SKM-1 treated with dmso at 0.1 percent for 144 hours (cell line): ENCODE measurements around the gene NEUROG1.
A peak's percentile ranks its signal among the peaks of the same experiment; 100 is the strongest.
"Not testable (repeated sequence)": the region's sequence is repeated elsewhere in the genome, so short reads cannot be mapped to it uniquely, and the experiment has no call there.

Experiments
- DNase-seq: peaks from one replicate; lab custom pipeline; 2025; ENCODE audit not compliant: unreplicated experiment; lab: John Stamatoyannopoulos, UW

NEUROG1 gene

DNA sequence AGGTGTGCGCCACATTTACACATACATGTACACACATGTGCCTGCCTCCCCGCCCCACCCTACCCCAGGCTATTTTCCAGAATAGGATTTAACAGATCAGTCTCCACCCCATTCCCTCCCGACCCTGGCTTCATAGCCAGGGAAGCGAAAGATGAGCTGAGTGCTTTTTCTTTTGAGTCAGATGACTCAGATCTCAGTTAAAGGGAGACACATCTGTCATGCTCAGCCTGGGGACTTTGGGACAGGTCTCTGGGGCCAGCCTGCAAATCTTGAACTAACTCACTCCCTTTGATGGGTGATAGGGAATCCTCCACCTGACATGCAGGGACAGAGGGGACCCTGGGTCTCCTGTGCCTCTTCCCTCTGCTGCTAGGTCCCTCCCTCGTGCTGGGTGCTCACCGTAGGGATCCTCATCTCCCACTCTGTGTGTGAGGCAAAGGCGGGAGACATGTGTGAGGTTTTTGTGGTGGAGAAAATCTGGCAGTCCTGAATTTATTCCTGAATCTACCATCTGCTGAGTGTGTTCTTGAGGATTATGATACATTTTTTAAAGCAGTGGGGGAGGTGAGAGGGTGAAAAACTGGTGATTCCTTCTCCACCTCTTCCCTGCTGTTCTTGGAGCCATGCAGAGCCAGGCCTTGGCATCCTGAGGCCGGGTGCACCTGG, 37.7 kb downstream of the NEUROG1 start:
- DNase-seq: no peak

DNA sequence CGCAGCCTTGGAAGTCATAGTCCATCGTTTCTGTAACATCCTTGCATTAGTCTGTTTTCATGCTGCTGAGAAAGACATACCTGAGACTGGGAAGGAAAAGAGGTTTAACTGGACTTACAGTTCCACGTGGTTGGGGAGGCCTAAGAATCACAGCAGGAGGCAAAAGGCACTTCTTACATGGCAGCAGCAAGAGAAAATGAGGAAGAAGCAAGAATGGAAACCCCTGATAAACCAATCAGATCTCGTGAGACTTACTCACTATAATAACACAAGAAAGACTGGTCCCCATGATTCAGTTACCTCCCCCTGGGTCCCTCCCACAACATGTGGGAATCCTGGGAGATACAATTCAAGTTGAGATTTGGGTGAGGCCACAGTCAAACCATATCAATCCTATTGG, 40.2 kb downstream of the NEUROG1 start:
- DNase-seq: not testable (repeated sequence)

DNA sequence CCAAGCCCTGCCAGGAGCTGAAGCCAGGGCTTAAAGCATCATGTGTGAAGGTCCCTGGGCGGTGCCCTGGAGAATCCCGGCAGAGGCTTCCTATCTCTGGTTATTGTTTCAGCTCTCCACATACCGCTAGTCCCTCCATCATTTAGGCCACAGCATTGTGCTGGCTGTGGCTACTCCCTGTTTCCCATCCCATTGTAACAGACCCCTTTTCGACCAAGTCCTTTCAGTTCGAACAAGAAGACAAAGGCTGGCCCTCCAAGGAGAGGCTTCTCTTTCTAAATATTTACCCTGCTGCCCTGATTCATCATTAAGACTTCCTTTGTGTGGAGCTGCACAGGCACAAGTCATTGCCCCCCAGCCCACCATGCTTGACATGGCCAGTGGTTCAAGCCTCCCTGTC, 41.6 kb downstream of the NEUROG1 start:
- no peak for DNase-seq

DNA sequence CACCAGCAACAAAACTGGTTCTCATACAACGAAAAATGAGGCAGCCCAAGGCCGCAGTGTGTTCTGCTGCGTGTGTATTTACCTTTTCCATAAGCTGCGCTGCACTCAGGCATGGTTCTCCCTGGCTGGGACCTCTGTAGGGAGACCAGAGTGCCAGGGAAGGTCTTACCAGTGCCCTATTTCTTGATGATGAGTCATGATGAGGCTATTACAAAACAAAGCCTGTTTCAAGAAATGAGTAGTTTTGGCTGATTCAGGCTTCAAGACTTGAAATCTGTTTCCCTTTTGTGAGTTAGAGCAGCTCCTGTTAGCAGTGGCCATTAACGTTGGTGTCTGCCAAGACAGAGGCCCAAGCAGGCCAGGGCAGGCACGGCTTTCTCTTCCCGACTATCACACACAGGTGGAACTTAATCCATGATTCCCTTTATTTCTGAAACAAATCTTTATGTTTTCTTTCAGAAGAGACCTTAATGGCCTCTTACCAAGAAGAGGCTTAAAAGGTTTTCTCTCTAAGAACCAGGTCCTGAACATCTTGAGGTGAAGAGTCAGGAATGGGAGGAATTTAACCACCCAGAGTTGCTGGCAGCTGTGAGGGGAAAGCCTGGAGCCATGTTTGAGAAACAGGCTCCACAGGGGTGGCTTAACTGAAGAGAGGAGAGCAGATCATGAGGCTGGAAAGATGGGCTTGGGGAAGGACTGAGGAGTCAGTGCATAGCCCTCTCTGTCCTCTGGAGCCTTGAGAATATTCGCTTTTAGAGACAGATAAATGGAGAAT, 42.2 kb downstream of the NEUROG1 start:
- peak; percentile 71 for DNase-seq

DNA sequence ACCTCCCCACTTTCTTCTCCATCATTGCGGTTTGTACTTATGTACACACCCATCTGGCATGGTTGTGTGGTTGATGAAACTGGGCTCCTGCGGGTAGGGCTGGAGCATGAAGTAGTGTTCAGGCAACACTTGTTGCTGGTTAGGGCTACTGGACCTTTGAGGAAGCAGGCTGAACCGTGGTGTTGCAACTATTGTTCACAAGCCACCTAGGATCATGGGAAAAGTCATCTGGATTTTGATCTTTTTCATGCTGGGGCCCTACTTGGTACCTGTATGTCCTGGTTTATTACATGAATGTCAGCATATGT, 43.5 kb downstream of the NEUROG1 start:
- peak; percentile 68 for DNase-seq

DNA sequence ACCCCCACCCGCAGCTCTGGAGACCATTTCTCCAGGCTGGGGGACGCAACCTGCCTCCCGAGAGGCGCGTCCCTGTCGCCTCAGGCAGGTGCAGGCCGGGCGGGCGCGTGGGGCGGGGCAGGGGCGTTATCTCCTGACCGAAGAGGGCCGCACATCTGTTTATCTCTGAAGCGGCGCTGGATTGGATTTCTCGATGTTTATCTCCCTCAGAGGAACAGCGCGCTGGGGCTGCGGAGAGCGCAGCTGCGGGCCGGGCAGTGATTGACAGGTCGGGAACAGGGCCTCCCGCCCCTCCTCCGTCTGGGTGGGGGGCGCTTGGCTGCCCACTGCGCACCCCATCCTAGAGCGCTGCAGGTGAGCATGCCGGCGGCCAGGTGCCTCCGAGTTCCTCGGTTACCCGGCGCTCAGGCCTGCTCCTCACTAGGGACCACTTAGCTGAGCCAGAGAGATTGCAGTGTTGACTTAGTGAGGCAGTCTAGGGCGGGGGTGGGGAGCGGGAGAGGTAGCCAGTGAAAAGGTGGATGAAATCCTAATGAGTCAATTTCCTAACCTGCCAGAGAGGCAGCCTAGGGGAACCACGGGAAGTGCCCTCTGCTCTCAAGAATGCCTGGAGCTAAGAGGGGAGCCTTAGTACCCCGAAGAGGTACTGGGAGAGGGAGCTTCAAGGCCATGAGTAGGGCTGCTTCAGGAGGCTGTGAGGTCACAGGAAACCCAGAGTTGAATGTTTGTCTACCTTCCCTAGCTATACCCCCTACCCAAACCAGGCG, 44.0 kb downstream of the NEUROG1 start:
- no peak for DNase-seq

DNA sequence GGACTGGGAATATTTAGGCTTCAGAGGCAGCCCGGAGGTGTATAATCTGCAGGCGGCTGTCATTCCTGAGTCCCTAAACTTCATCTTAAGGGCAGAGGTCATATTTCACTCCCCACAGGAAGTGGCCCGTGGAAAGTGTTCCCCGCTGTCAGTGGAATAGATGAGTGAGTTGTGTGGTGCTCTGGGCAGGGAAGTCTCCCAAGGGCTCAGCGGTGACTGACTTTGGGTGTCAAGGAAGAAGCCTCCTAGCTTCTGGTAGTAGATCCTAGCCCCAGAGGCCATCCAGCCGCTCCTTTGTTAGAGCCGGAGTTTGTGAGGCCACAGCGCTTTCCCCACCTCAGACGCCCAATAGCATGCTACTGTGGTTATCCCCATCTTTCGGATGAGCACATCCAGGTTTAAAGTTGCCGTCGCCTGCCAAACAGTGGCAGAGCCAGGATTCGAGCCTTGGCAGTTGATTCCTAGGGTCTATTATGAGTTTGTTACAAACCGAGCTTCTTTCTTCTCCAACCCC, 44.7 kb downstream of the NEUROG1 start:
- no peak for DNase-seq

DNA sequence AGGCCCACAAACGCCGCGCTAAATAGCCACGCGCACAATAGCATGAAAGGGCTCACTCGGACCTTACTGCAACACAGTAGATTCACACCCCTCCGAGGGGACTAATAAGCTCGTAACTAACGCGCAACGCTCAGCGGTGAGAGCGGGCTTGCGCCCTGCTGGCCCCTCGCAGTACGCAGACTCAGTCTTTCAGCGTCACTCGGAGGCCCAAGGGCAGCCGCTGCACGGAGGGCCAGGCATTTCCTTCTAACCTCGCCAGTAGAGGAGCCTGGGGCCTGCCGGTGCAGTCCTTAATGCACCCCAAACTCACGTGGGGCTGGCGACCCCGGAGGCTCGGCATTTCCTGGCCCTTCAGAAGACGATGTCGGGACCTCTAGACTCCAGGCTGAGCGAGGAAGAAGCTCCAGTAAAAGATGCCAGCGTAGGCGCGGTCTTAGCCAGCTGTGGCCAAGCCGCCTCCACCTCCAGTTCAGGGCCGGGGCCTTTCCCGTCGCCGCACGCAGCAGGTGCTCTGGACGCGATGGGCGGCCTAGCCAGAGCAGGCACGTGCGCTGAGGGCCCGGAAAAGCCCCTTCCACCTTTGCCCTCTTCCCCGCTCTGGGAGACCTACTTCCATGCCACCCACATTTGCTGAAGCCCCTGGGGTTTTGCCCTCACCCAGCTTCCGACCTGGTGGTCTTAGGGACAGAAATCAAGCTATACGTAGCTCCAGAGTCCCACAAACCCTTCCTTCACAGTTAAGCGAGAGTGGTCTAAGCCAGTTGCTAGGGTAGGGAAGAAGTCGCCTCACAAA, 45.3 kb downstream of the NEUROG1 start:
- DNase-seq: no peak

DNA sequence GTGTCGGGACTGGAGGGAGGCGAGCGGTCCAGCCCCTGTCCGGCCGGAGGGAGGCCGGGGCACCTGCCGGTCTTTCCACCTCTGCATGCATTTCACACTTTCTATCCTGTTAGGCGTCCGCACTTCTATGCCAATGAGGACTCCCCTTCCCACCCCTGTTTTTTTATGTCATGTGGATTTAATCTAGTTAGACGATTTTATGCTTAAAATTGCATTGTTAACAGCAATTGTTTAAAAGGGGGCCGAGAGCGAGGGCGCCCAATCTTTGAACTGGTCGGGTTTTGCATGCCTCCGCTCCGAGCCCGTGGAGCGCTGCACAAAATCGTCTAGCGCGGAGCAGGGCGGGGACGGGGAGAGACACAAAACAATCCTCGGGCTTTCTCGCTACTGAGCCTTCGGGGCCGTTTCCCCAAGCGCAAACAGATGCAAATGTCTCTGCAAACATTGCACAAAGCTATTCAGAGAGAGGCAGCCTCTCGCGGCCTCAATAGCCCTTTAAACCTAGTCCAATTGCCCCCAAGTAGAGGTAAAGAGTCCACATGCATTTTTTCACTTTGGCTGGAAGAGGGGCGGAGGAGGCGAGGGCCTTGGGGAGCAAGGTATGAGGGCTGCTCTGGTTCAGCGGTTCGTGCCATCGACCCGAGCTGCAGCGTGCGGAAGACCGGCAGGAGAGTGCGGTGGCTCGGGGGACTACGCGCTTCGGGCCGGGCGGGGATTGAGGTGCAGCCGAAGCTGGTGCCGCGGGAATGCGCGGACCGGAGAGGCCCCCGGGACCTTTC, 46.1 kb downstream of the NEUROG1 start:
- DNase-seq: no peak

DNA sequence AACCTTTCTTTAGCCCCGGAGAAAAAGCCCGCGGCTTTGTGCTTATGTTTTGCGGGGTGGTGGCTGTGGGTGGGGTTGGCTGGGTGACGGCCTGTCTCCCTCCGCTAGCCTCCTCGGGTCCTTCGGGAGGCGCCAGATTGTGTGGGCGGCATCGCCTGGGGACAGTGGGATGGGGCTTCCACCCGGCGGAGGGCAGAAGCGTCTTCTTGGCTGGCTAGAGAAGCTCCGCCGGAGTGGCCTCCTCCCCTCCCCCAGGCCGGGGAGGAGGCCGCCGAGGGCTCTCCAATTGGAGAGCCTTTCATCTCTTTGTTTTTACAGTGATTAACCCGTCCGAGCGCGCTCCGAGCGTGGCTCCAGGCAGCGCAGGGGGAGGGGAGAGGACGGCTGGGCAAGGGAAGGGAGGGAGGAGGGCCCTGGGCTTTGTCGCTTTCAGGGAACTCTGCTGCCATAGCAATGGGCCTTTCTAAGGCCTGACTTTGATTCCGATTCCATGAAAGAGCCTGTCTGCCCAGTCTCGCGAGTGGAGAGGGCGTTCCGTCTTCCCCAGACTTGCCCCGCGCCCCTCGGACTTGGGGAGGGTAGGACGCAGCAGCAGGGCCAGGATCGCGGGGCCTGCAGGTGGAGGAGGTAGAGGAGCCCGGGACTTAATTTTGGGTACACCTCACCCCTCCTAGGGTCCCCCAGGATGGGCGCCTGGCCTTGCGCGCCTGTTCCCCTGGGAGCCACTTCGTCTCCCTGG, 46.9 kb downstream of the NEUROG1 start:
- no peak for DNase-seq

DNA sequence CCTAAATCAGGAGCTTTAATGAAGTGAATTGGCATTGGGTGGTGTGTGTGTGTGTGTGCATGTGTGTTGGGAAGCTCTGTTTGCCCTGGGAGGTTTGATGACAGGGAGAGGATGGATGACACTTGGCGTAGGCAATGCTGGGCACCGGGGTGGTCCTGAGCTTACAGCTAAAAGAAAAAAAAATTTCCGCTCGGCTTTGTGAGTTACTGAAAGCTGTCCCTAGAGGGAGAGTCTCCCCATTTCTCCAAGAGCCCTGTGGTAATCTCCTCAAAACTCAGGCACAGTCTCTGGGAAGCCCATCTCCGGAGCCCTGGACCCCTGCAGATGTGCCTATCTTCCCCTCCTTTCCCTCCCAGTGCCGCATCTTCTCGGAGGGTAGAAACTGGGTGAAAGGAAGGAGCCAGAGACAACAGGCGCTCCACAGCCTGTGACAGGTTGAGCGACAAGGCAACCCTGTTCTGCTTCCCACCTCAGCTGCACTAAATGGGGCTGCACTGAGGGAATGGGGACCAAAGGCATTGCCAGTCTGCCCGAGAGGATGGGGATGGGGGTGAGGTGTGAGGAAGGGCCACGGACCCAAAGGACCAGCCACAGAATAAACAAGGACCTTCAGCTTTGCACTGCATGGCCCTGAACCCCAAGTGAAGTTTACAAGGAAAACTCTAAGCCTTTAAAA, 47.8 kb downstream of the NEUROG1 start:
- no peak for DNase-seq

DNA sequence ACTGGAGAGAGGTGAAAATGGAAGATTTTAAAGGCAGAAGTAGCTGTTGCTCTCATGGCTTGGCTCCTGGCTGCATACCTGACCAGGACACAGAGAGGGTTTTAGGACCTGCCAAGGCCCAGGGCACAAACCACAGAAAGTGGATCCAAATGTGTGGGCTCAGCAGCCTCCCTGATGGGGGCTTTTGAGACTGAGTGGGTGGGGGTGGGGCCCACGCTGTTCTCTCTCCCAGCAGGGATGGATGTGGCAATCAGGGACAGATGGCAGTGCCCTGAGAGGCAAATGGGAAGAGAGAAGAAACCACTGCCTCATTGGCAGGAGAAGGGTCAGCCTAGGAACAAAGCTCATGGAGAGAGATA, 48.7 kb downstream of the NEUROG1 start:
- no peak for DNase-seq

DNA sequence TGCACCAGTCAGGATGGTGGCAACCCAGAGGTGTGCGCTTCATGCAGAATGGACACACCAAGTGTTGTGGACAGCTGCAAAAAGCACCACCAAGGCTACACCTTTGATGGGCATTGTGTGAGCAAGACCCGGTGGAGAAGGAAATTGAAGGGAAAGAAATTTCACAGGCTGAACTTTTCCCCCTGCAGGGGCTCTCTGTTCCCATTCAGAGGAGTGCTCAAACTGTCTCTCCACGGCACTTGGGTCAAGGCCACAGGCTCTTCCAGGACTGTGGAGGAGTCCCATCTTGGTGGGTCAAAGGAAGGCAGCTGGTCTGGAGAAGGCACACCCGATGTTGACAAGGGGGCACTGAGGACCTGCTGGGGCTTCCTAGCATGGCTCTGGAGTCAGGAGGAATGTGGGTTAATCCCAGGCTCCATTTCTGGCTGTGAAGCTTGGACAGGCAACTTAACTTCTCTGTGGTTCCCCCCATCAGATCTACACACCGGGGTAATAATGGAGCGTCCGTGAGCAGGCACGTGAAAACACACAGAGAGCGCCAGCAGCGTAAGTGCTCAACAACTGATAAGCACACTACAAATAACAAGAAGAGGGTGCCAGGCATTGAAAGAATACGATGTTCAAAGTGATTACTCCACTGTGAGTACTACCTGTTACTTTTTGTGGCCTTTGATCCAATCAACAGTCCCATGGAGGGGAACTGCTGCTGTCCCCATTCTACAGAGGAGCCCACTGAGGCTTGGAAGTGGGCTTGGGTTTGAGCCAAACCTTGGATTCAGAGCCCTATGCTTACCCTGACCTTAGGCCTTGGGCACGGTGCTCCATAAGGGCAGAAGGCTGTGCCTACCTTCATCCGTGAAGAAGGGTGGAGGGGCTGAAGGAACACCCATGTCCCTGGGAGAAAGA, 49.4 kb downstream of the NEUROG1 start:
- no peak for DNase-seq

DNA sequence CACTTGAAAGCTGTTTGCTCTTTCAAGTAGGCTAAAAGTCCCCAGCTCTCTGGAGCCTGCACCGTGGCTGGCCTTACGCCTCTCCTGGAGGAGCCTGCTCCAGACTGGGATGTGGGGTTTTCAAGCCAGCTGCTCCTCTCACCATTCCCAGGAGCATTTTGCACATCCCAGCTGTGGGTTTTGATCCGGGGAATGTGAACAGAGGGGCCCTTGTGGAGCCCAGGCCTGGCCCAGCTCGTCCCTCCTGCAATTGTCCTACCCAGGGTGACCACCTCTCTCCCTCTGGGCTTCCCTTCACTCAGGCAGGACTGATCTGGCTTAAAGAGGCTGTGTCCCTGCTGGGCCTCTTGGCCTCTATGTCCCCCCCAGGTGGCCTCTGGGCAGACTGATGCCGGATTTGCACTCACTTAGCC, 51.1 kb downstream of the NEUROG1 start:
- no peak for DNase-seq
